Panc1 (cell line): ENCODE data around the gene CACNB3.

ENCODE experiments used
- CTCF ChIP-seq: fragments of 450-650 bp; IDR thresholded peaks from 2 replicates; pipeline ENCODE4 v1.5.1; 2017; ENCODE audit warnings: mild to moderate bottlenecking
- POLR2AphosphoS5 ChIP-seq: IDR thresholded peaks from 2 replicates; pipeline ENCODE4 v1.6.1; 2012; ENCODE audit warnings: mild to moderate bottlenecking, low read depth, low read length, moderate library complexity
- REST ChIP-seq, 2 experiments: IDR thresholded peaks; 2 replicates each; pipeline ENCODE4 v1.6.1; 2011 to 2012; ENCODE audit warnings: low read depth in 2 of 2, control low read depth in 1 of 2, low read length in 1 of 2, mild to moderate bottlenecking in 1 of 2, moderate library complexity in 1 of 2; ENCODE audit not compliant: insufficient read depth in 1 of 2
- SIN3A ChIP-seq: IDR thresholded peaks from 2 replicates; pipeline ENCODE4 v1.6.1; 2012; ENCODE audit warnings: low read depth, mild to moderate bottlenecking, low read length, moderate library complexity, borderline replicate concordance; ENCODE audit not compliant: insufficient read depth

GRCh38 chr12:48812389-48812788, 5.9 kb upstream of the CACNB3 start:
- TF ChIP-seq CTCF, result no peak
- TF ChIP-seq POLR2AphosphoS5, result no peak
- TF ChIP-seq SIN3A, result no peak
- TF ChIP-seq REST (IDR thresholded peaks at IDR 0.05; ENCODE audit: insufficient read depth in 1 of 2, low read depth in 2 of 2, low read length in 1 of 2), result no peak
